ENCODE results near the gene AP3S1.

Gene AP3S1

DNA sequence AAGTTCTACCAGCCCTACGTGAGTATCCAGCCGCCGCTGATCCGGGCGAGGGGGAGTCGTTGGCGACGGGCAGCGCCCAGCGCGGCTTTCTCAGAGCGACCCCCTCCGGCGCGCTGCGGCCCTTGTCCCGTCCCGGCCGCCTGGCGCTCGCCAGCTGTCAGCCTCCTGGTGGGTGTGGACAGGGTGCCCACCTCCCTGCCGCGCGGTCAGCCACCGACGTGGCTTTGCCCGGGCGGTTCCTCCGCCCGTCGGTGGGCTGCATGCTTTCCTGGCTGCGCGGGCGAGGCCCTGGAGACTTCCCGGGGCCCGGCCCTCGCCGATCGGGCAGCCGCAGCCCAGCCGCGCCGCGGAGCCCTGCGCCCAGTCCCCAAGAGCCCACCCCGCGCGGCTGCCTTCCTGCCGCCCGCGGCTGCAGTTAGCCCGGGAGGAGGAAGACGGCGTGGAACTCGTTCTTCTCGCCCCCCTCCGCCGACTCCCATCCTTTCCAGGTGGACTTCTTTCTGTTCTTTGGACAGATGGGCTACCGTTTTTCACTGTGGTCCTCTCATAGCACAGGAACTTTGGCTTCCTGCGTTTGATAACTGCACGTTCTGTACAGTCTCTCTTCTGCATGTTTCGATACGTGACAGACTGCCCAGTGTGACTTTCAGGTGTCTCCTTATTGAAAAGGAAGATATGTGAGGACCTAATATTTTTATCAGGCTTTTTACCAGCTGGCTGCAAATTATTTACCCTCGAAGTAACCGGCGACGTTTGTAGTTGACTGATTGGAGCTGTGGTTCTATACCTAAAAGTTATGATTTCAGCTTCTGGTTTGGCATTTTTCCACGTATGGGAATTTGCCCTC lies 577 bp downstream of the AP3S1 start (continued):
- TF ChIP-seq, protein P1, sequence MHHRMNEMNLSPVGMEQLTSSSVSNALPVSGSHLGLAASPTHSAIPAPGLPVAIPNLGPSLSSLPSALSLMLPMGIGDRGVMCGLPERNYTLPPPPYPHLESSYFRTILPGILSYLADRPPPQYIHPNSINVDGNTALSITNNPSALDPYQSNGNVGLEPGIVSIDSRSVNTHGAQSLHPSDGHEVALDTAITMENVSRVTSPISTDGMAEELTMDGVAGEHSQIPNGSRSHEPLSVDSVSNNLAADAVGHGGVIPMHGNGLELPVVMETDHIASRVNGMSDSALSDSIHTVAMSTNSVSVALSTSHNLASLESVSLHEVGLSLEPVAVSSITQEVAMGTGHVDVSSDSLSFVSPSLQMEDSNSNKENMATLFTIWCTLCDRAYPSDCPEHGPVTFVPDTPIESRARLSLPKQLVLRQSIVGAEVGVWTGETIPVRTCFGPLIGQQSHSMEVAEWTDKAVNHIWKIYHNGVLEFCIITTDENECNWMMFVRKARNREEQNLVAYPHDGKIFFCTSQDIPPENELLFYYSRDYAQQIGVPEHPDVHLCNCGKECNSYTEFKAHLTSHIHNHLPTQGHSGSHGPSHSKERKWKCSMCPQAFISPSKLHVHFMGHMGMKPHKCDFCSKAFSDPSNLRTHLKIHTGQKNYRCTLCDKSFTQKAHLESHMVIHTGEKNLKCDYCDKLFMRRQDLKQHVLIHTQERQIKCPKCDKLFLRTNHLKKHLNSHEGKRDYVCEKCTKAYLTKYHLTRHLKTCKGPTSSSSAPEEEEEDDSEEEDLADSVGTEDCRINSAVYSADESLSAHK (tag by site-specific recombination; IDR thresholded peaks at IDR 0.05) = no peak
- TF ChIP-seq, protein P2, sequence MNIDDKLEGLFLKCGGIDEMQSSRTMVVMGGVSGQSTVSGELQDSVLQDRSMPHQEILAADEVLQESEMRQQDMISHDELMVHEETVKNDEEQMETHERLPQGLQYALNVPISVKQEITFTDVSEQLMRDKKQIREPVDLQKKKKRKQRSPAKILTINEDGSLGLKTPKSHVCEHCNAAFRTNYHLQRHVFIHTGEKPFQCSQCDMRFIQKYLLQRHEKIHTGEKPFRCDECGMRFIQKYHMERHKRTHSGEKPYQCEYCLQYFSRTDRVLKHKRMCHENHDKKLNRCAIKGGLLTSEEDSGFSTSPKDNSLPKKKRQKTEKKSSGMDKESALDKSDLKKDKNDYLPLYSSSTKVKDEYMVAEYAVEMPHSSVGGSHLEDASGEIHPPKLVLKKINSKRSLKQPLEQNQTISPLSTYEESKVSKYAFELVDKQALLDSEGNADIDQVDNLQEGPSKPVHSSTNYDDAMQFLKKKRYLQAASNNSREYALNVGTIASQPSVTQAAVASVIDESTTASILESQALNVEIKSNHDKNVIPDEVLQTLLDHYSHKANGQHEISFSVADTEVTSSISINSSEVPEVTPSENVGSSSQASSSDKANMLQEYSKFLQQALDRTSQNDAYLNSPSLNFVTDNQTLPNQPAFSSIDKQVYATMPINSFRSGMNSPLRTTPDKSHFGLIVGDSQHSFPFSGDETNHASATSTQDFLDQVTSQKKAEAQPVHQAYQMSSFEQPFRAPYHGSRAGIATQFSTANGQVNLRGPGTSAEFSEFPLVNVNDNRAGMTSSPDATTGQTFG (tag by site-specific recombination; IDR thresholded peaks at IDR 0.05; ENCODE audit: borderline replicate concordance) = no peak
- TF ChIP-seq, protein P3, sequence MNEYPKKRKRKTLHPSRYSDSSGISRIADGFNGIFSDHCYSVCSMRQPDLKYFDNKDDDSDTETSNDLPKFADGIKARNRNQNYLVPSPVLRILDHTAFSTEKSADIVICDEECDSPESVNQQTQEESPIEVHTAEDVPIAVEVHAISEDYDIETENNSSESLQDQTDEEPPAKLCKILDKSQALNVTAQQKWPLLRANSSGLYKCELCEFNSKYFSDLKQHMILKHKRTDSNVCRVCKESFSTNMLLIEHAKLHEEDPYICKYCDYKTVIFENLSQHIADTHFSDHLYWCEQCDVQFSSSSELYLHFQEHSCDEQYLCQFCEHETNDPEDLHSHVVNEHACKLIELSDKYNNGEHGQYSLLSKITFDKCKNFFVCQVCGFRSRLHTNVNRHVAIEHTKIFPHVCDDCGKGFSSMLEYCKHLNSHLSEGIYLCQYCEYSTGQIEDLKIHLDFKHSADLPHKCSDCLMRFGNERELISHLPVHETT (tag by site-specific recombination; IDR thresholded peaks at IDR 0.05) = no peak
- TF ChIP-seq ZBTB20 (tag by site-specific recombination; IDR thresholded peaks at IDR 0.05) = peak; percentile 86

DNA sequence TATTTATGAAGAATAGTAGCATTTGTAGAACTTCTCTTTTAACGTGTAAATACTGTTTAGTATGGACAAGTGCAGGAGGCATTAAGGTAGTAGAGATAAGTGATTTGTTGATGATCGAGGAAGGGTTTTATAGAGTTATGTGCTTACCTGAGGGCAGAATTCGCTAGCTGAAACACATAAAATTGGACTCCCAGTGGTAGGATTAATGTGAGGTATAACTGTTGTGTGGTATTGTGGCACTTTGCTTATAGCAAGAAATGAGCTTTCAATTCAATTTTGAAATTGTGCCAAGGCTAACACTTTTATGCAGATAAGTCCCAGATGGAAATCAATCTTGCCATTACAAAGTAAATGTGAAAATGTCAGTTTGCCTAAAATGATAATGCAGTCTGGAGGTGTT lies 1.2 kb downstream of the AP3S1 start:
- CTCF ChIA-PET = interaction anchor here (1.0 to 1.6 kb wide), 3 partner anchors 30 to 208 kb away, joined by 3 to 9 read pairs (median 7); no protein-coding TSS in a partner anchor
- TF ChIP-seq ZNF2 (tag by site-specific recombination; IDR thresholded peaks at IDR 0.05) (0 out of 2 replicates have a peak, but pooled peaks have one; percentile 37), ZNF837 (tag by site-specific recombination; IDR thresholded peaks at IDR 0.05) (no peak), MZF1 (tag by site-specific recombination; IDR thresholded peaks at IDR 0.05; ENCODE audit: borderline replicate concordance) (0 out of 2 replicates have a peak, but pooled peaks have one; percentile 42), ZNF707 (tag by site-specific recombination; IDR thresholded peaks at IDR 0.05) (no peak), ZXDB (tag by site-specific recombination; IDR thresholded peaks at IDR 0.05) (peak; percentile 67), KLF10 (tag by site-specific recombination; IDR thresholded peaks at IDR 0.05) (0 out of 2 replicates have a peak, but pooled peaks have one; percentile 19), ZEB2 (tag by site-specific recombination; IDR thresholded peaks at IDR 0.05) (peak; percentile 25; the same call in 1 of the 2 replicates), ZNF600 (tag by site-specific recombination; IDR thresholded peaks at IDR 0.05) (0 out of 2 replicates have a peak, but pooled peaks have one; percentile 23), HOXD13 (CRISPR knock-in tag; IDR thresholded peaks at IDR 0.05; ENCODE audit: borderline replicate concordance) (peak; percentile 70; the same call in 1 of the 2 replicates), IKZF3 (tag by site-specific recombination; IDR thresholded peaks at IDR 0.05) (peak; percentile 71), ZNF664 (tag by site-specific recombination; IDR thresholded peaks at IDR 0.05) (no peak), ZBTB20 (tag by site-specific recombination; IDR thresholded peaks at IDR 0.05) (no peak), ZNF843 (tag by site-specific recombination; IDR thresholded peaks at IDR 0.05) (peak; percentile 96), ZNF610 (tag by site-specific recombination; IDR thresholded peaks at IDR 0.05; ENCODE audit: borderline replicate concordance) (no peak), ZNF23 (tag by site-specific recombination; IDR thresholded peaks at IDR 0.05; ENCODE audit: borderline replicate concordance) (no peak), OVOL3 (tag by site-specific recombination; IDR thresholded peaks at IDR 0.05) (peak; percentile 99), GLIS1 (tag by site-specific recombination; IDR thresholded peaks at IDR 0.05) (peak; percentile 53; the same call in 1 of the 2 replicates), ZNF677 (tag by site-specific recombination; IDR thresholded peaks at IDR 0.05) (no peak)
- TF ChIP-seq, protein P4, sequence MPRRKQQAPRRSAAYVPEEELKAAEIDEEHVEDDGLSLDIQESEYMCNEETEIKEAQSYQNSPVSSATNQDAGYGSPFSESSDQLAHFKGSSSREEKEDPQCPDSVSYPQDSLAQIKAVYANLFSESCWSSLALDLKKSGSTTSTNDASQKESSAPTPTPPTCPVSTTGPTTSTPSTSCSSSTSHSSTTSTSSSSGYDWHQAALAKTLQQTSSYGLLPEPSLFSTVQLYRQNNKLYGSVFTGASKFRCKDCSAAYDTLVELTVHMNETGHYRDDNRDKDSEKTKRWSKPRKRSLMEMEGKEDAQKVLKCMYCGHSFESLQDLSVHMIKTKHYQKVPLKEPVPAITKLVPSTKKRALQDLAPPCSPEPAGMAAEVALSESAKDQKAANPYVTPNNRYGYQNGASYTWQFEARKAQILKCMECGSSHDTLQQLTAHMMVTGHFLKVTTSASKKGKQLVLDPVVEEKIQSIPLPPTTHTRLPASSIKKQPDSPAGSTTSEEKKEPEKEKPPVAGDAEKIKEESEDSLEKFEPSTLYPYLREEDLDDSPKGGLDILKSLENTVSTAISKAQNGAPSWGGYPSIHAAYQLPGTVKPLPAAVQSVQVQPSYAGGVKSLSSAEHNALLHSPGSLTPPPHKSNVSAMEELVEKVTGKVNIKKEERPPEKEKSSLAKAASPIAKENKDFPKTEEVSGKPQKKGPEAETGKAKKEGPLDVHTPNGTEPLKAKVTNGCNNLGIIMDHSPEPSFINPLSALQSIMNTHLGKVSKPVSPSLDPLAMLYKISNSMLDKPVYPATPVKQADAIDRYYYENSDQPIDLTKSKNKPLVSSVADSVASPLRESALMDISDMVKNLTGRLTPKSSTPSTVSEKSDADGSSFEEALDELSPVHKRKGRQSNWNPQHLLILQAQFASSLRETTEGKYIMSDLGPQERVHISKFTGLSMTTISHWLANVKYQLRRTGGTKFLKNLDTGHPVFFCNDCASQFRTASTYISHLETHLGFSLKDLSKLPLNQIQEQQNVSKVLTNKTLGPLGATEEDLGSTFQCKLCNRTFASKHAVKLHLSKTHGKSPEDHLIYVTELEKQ (tag by site-specific recombination; IDR thresholded peaks at IDR 0.05; ENCODE audit: borderline replicate concordance) = peak; percentile 7; the same call in 1 of the 2 replicates
- TF ChIP-seq, protein P5, sequence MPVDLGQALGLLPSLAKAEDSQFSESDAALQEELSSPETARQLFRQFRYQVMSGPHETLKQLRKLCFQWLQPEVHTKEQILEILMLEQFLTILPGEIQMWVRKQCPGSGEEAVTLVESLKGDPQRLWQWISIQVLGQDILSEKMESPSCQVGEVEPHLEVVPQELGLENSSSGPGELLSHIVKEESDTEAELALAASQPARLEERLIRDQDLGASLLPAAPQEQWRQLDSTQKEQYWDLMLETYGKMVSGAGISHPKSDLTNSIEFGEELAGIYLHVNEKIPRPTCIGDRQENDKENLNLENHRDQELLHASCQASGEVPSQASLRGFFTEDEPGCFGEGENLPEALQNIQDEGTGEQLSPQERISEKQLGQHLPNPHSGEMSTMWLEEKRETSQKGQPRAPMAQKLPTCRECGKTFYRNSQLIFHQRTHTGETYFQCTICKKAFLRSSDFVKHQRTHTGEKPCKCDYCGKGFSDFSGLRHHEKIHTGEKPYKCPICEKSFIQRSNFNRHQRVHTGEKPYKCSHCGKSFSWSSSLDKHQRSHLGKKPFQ (tag by site-specific recombination; IDR thresholded peaks at IDR 0.05) = peak; percentile 47; the same call in 1 of the 2 replicates

More for the DNA sequence above, 1.2 kb downstream of the AP3S1 start:
- peaks cover 3% of the 10 kb centered on the region in 2 experiments; a peak in 2 of 3 replicates for H3K36me3 ChIP-seq (ENCODE audit: control insufficient read depth in 2 of 2, insufficient read depth in 1 of 2, low read length in 2 of 2)
- H3K27ac ChIP-seq (ENCODE audit: extremely low read depth, low read depth, low read length) = peak overlapping the region; percentile 95; the same call in 1 of the 2 replicates
- H3K4me1 ChIP-seq (ENCODE audit: control insufficient read depth, insufficient read depth, low read length) = peaks cover 23% of the 10 kb centered on the region; the same call in 1 of the 2 replicates
- H3K4me3 ChIP-seq (ENCODE audit: low read depth, low read length) = peak overlapping the region; percentile 64
- POLR2A ChIA-PET = interaction anchor here (1.3 kb wide), 1 partner anchor 29 kb away, joined by 3 read pairs; no protein-coding TSS in a partner anchor
- H3K9me3 ChIP-seq (ENCODE audit: control insufficient read depth, insufficient read depth, low read depth, low read length) = no peaks in the 10 kb centered on the region

All from HEK293 (cell line).